ENCODE results near the gene CCL27. TPM values are rescaled to one million over a fixed set of nuclear protein-coding genes. Genes with fewer than 3 reads are reported as not detected.

Gene CCL27
- total RNA-seq, 1 donor from 2014 or later: not detected

GRCh38 chr9:34634551-34635248 is 27.8 kb downstream of the CCL27 start:
- ATAC-seq: no peak
- DNase-seq (ENCODE audit: low spot score): no peak
- intact Hi-C loops (cut with DNase I): no loop called here

GRCh38 chr9:34633851-34634550 is 28.5 kb downstream of the CCL27 start:
- peak; percentile 80 for DNase-seq (ENCODE audit: low spot score)
- peak; percentile 48 for ATAC-seq
- intact Hi-C loops (cut with DNase I): no loop called here

- ATAC-seq (no peak), DNase-seq (ENCODE audit: low spot score) (no peak)
- intact Hi-C loops (cut with DNase I): no loop called here
These were observed 29.3 kb downstream of the CCL27 start for GRCh38 chr9:34633166-34633565.

- ATAC-seq (no peak), DNase-seq (ENCODE audit: low spot score) (no peak)
- intact Hi-C loops (cut with DNase I): no loop called here
These were observed 31.9 kb downstream of the CCL27 start for GRCh38 chr9:34630402-34631154.

- DNase-seq (ENCODE audit: low spot score): no peak
- intact Hi-C loops (cut with DNase I): loop anchor here (2.0 kb wide), 1 partner anchor 17 kb away; the partner anchor contains the start of gene RPP25L
- ATAC-seq: no peak
These were observed 33.0 kb downstream of the CCL27 start for GRCh38 chr9:34629491-34629808.

- DNase-seq (ENCODE audit: low spot score) (no peak), ATAC-seq (peak; percentile 21)
- intact Hi-C loops (cut with DNase I): loop anchor here (2.0 kb wide), 1 partner anchor 16 kb away; the partner anchor contains the start of gene RPP25L
These were observed 33.6 kb downstream of the CCL27 start, which contains the start of gene ARID3C for GRCh38 chr9:34628656-34629490. TSS of gene ARID3C (minus strand) at chr9:34629066. CDS start at chr9:34628014, 1,052 bp downstream.

- DNase-seq (ENCODE audit: low spot score) (no peak), ATAC-seq (no peak)
- intact Hi-C loops (cut with DNase I): loop anchor here (2.0 kb wide), 1 partner anchor 15 kb away; the partner anchor contains the start of gene RPP25L
These were observed 34.5 kb downstream of the CCL27 start for GRCh38 chr9:34627716-34628655.

- no peak for DNase-seq (ENCODE audit: low spot score)
- ATAC-seq: no peak
- intact Hi-C loops (cut with DNase I): no loop called here
These were observed 37.3 kb downstream of the CCL27 start for GRCh38 chr9:34625186-34625486.

- intact Hi-C loops (cut with DNase I): no loop called here
- no peak for DNase-seq (ENCODE audit: low spot score)
- ATAC-seq: no peak
These were observed 37.8 kb downstream of the CCL27 start for GRCh38 chr9:34624475-34625185.

- intact Hi-C loops (cut with DNase I): no loop called here
- ATAC-seq: no peak
- DNase-seq (ENCODE audit: low spot score): no peak
These were observed 38.9 kb downstream of the CCL27 start for GRCh38 chr9:34623374-34624235.

- DNase-seq (ENCODE audit: low spot score) (peak; percentile 94), ATAC-seq (peak; percentile 98)
- intact Hi-C loops (cut with DNase I): no loop called here
These were observed 42.1 kb downstream of the CCL27 start, which contains the start of gene DCTN3 for GRCh38 chr9:34620061-34620994. TSS of gene DCTN3 (minus strand) at chr9:34620495. CDS start at chr9:34620464, 31 bp downstream.

- intact Hi-C loops (cut with DNase I): no loop called here
- ATAC-seq: no peak
- DNase-seq (ENCODE audit: low spot score): no peak
These were observed 47.3 kb downstream of the CCL27 start for GRCh38 chr9:34615132-34615531.

GRCh38 chr9:34612788-34613390 is 49.6 kb downstream of the CCL27 start:
- DNase-seq (ENCODE audit: low spot score) (peak; percentile 88), ATAC-seq (peak; percentile 87)
- intact Hi-C loops (cut with DNase I): loop anchor here (2.0 kb wide), 1 partner anchor 16 kb away; the partner anchor contains the start of gene ARID3C

Measured in sciatic nerve (tissue), 2 donors.